Stimulated activated CD4-positive, alpha-beta T cell treated with anti-CD3 and anti-CD28 coated beads, Interleukin-12 subunit alpha, Interleukin-12 subunit beta, amount 100 ng/mL, for 48 hours (primary cell): ENCODE measurements around the gene SYNM.

Experiments used
- DNase-seq, 3 donors: peaks; one replicate each; pipeline ENCODE4 v3.0.0-alpha.2; 2020; ENCODE audit warnings: low read depth in 2 of 3, low spot score in 1 of 3

SYNM gene

GRCh38 chr15:99121691-99122410 lies 17.0 kb downstream of the SYNM start:
- no peak for DNase-seq

GRCh38 chr15:99122831-99123712 lies 18.2 kb downstream of the SYNM start:
- DNase-seq = no peak

- DNase-seq = no peak
These were observed 19.0 kb downstream of the SYNM start for GRCh38 chr15:99123713-99124451.

GRCh38 chr15:99124641-99125040 lies 19.8 kb downstream of the SYNM start:
- DNase-seq = no peak

DNA sequence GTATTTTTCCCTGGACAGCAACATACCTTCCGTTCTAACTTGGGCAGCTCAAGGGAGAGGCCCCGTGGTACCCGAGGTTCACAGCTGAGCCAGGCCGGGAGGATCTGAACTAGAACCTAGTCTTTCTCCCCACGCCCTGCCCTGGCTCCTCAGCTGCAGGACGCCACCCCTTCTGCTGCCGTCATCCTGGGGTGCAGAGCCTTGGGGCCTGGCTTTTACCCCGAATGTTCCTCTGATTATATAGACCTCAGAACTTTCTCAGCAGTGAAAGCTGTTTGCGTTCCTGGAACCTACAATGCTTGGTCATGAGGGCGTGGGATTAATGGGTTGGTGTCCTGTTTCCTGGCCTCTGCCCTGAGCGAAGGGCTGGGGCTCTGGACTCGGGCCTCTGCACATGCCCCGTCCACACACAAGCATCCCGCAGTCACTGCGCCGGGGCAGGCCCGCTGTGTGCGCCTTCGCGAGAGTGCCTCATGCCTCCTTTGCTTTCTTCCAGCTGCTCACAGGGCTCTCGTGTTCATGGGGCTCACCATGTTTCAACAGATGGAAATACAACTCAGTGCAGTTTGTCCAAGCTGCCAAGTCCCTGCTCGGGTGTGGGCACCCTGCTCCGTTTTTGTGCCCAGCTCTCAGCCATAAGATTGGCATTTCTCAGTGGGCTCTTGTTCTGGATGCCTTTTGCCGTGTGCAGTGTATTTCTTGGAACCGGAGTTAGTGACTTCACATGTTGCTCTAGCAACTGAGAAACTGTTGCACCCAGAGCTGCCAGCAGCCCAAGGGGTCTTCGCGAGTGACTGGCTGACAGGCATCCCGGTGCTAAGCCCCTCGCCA lies 20.4 kb downstream of the SYNM start:
- DNase-seq = no peak

- no peak for DNase-seq
These were observed 21.3 kb downstream of the SYNM start for GRCh38 chr15:99126131-99126588.

GRCh38 chr15:99126930-99127329 lies 22.1 kb downstream of the SYNM start:
- DNase-seq = no peak

DNA sequence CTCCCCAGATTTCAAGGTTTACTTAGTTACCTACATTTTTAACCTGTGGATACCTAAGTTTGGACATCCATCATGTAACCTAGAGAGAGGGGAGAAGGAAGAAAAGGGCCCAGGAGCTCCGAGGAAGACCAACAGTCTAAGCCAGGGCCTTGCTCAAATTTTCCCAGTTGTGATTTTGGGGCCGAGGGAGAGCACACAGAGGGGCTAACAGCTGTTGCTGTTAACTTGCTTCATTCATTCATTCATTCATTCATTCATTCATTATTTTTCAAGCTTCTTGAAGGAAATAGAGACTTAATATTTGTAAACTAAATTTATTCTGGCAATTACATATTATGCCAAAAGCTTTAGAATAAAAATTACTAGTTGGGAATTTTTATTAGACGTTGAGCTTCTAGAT lies 22.9 kb downstream of the SYNM start:
- no peak for DNase-seq

DNA sequence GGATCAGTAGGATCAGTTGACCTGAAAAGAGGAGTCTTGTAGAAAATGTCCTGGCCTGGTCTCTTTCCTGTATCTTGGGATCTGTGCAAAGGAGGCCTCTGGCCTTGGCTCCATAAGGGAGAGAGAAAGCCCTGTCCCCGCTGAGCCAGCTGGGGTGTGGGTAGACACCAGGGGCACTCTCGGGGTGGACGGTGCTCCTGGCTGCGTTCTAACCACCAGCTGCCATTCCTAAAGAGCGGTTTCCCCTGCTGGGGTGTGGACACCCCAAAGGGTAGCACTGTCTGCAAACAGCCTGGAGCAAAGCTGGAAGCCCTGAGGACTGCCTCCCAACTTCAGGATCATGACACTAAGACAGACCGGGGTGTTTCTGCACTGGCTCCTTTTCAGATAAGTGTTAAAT lies 23.5 kb downstream of the SYNM start:
- no peak for DNase-seq

- no peak for DNase-seq
These were observed 24.8 kb downstream of the SYNM start for GRCh38 chr15:99129644-99130043.

- DNase-seq = no peak
These were observed 25.4 kb downstream of the SYNM start for GRCh38 chr15:99130314-99130713.

DNA sequence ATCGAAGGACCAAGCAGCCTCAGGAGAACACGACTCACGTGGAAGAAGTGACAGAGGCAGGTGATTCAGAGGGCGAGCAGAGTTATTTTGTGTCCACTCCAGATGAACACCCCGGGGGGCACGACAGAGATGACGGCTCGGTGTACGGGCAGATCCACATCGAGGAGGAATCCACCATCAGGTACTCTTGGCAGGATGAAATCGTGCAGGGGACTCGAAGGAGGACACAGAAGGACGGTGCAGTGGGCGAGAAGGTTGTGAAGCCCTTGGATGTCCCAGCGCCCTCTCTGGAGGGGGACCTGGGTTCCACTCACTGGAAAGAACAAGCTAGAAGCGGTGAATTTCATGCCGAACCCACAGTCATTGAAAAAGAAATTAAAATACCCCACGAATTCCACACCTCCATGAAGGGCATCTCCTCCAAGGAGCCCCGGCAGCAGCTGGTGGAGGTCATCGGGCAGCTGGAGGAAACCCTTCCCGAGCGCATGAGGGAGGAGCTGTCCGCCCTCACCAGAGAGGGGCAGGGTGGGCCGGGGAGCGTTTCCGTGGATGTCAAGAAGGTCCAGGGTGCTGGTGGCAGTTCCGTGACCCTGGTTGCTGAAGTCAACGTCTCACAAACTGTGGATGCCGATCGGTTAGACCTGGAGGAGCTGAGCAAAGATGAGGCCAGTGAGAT lies 26.0 kb downstream of the SYNM start:
- DNase-seq = no peak

GRCh38 chr15:99131441-99132023 lies 26.7 kb downstream of the SYNM start:
- no peak for DNase-seq

GRCh38 chr15:99132122-99132521 lies 27.2 kb downstream of the SYNM start:
- DNase-seq = no peak

GRCh38 chr15:99132634-99133287 lies 27.9 kb downstream of the SYNM start:
- DNase-seq = no peak

DNA sequence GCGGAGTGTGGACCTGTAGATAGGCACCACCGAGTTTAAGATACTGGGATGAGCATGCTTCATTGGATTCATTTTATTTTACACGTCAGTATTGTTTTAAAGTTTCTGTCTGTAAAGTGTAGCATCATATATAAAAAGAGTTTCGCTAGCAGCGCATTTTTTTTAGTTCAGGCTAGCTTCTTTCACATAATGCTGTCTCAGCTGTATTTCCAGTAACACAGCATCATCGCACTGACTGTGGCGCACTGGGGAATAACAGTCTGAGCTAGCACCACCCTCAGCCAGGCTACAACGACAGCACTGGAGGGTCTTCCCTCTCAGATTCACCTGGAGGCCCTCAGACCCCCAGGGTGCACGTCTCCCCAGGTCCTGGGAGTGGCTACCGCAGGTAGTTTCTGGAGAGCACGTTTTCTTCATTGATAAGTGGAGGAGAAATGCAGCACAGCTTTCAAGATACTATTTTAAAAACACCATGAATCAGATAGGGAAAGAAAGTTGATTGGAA lies 29.5 kb downstream of the SYNM start:
- DNase-seq = no peak

GRCh38 chr15:99135194-99135593 lies 30.3 kb downstream of the SYNM start:
- DNase-seq = no peak

DNA sequence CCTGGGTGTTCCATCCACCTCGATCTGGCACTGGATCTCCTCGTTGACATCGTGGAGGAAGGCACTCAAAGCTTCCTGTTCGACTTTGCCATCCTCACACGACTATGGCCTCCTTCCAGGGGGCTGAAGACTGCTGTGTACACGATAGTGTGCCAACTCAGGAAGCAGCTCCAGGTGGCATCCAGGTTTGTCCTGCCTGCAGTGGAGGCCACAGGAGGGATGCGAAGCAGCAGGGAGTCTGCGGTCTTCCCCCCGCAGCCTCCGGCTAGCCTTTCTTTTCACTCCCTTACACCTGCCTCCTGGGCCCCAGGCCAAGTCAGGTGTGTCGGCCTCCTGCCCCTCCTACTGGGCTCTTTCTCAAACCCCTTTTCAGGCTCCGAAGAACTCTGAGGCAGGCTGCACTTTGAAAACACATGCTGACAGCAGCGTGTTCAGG lies 32.2 kb downstream of the SYNM start:
- DNase-seq = no peak

- no peak for DNase-seq
These were observed 33.0 kb downstream of the SYNM start for GRCh38 chr15:99137877-99138276.
